Stimulated activated CD8-positive, alpha-beta memory T cell treated with anti-CD3 and anti-CD28 coated beads, Interleukin-15, amount 100 ng/mL, for 1 hour (primary cell): ENCODE measurements around the gene CEP295NL.
"Not testable (repeated sequence)": the region's sequence is repeated elsewhere in the genome, so short reads cannot be mapped to it uniquely, and the experiment has no call there.

Source experiments
- DNase-seq: peaks from one replicate; pipeline ENCODE4 v3.0.0-alpha.2; 2020; ENCODE audit warnings: low read depth

CEP295NL gene

DNA sequence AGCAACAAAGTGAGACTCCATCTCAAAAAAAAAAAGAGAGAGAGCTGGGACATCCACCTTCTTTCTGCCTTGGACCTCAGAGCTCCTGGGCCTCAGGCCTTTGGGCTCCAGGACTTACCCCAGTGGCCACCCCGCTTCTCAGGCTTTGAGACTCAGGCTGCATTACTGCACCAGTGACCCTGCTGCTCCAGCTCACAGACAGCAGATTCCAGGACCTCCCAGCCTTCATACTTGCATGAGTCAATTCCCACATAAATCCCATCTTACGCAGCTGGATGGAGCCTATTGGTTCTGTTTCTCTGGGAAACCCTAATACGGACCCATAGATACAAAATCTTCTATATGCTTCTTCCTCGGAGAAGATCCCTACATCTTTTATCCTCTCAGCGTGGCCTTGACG is 2.1 kb upstream of the CEP295NL start:
- DNase-seq, result no peak

DNA sequence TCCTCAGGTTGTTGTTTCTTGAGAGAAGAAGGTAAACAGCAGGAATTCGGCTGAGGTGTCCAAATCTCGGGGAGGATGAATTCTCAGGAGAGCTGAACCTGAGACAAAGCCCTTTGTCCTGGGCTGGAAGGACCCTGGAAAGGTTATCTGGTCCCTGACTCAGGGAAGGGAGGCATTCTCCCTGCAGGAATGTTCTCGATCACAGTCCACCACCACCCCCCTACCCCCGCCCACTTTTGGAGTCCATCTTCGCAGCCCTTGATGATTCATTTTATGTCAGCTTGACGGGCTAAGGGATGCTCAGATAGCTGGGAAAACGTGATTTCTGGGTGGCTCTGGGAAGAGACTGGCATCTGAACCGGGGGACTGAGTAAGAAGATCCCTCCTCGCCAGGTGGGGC is 1.4 kb upstream of the CEP295NL start:
- no peak for DNase-seq

- DNase-seq, result not testable (repeated sequence)
Observed at GRCh38 chr17:78902231-78902630, 770 bp downstream of the CEP295NL start.

DNA sequence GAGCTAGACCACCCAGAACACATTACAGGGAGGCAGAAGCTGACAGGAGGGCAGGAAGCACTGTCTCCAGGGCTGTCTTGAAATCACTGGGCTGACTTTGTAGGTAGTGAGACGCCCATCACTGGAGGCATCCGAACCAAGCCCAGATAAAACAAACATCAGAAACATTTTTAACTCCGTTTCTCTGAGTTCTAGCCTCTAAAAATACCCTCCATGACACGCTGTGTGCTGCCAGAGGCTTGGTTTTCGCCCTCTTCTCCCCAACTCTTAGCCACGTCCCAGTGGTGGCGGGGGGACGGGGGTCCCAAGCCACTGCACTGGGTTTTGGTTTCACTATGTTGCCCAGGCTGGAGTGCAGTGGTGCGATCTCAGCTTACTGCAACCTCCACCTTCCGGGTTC is 1.2 kb downstream of the CEP295NL start:
- DNase-seq, result no peak

- no peak for DNase-seq
Observed at GRCh38 chr17:78900816-78901215, 2.2 kb downstream of the CEP295NL start.

- DNase-seq, result no peak
Observed at GRCh38 chr17:78899361-78900260, 3.4 kb downstream of the CEP295NL start.

DNA sequence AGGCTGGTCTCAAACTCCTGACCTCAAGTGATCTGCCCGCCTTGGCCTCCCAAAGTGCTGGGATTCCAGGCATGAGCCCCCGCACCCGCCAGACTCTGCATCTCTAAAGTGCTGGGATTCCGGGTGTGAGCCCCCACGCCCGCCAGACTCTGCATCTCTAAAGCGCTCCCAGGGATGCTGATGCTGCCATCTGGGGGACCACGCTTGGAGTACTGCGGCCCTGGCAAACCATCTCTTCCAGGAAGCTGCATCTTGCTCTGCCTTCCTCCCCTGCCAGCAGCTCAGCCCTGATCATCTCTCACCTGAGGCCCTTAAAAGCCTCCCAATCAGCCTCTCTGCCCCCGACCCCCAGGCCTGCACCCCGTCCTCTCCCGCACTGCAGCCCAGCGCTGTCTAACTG is 4.1 kb downstream of the CEP295NL start:
- DNase-seq, result no peak

DNA sequence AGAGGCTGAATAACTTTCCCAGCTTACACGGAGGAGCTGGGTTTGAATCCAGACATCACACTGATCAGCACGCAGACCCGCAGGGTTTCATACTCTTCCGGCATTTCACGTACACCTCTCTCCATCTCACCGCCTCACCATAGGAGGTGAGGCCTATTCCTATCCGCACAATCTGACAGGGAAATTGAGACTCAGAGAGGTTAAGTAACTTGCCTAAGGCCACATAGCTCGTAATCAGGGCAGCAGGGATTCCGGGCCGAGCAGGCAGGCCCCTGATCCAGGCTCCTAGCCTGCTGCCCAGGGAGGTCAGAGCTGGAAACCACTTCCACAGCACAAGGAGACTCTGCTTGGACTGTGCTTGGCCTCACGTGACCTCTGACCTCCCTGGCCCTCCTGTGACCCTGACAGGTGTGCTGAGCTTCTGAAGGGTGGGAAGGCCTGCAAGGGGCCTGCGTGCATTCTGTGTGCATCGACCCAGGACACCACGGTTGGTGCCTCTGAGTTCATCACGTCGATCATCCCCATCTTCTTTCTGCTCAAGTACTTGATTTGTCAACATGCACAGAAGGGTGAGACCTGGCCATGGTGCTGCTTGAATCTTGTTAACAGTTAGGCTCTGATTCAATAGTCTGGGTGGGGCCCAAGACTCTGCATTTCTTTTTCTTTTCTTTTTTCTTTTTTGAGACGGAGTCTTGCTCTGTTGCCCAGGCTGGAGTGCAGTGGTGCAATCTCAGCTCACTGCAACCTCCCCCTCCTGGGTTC is 4.7 kb downstream of the CEP295NL start:
- DNase-seq, result no peak

DNA sequence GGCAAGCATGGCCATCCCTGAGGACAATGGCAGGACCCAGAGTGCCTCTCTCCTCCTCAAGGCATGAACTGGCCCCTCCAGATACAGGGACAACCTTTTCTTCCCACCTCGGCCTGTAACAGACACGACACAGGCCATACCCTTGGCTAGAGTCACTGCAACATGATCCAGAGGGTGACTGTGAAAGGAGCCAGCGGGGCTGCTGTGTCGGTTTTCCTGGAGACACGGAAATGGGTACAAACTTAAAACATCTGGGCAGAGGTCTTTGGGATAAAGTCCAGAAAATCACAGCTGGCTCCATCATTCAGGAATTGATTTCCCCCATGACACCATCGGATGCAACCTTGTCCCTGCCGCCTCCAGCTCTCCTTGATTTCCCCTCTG is 5.3 kb downstream of the CEP295NL start:
- DNase-seq, result no peak

GRCh38 chr17:78896834-78897663 is 6.0 kb downstream of the CEP295NL start:
- DNase-seq, result no peak

DNA sequence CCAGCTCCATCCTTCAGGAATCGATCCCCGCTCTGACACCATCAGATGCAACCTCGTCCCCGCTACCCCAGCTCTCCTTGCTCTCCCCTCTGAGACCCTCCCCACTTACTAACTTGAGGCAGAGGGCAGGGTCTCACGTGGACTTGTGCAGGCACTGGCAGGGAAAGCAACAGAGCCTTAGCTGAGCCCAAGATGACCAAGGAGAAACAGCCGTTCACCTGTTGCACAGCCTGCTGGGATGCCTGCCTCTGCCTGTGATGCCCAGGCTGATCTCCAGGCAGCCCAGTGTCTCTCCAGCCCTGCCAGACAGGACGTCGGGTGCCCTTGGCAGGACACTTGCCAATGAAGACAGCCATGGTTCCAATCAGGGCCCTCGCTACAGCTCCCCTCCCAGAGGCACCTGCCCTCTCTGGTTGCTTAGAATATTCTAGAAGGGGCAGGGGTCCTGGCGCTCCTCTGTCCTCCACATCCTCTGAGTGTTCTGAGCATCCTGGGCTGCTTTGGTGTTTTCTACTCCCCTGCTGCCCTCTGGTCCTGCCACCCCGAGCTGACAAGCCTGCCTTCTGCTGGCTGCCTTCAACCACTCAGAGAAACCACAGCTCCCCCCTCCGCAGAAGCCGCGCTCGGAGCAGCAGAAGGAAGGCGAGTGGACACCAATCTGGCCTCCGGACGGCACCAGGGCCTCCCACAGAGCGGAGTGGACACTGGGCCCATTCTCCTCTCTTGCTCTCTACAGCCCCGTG is 6.7 kb downstream of the CEP295NL start:
- no peak for DNase-seq

GRCh38 chr17:78895322-78895721 is 7.7 kb downstream of the CEP295NL start:
- DNase-seq, result no peak

GRCh38 chr17:78893684-78894083 is 9.3 kb downstream of the CEP295NL start:
- no peak for DNase-seq

DNA sequence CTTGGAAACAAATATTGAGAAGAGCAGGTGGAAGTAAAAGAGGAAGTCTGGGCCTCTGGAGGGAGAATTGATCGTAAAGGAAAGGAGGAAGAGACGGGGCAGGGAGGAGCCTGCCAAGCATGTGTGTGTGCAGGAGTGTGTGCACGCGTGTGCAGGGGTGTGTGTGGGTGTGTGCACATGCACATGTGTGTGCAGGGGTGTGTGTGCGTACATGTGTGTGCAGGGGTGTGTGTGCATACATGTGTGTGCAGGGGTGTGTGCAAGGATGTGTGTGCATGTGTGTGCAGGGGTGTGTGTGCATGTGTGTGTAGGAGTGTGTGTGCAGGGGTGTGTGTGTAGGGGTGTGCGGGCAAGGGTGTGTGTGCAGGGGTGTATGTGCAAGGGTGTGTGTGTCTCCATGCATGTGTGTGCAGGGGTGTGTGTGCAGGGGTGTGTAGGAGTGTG is 10.0 kb downstream of the CEP295NL start:
- no peak for DNase-seq

DNA sequence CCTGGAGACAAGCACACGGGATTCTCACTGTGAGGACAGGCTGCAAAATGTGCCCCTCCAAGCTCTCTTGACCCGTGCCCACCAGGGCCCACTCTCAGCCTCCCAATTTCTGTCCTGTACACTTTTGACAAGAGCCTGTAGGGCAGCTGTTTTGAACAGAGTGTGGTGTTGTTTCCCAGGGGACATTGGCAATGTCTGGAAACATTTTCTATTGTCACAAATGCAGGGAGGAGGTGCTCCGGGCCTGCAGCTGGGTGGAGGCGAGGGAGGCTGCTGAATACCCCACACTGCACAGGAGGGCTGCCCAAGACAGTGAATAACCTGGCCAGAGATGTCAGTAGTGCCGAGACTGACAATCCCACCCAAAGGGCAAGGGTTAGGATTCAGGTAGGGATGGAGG is 10.5 kb downstream of the CEP295NL start:
- DNase-seq, result no peak

DNA sequence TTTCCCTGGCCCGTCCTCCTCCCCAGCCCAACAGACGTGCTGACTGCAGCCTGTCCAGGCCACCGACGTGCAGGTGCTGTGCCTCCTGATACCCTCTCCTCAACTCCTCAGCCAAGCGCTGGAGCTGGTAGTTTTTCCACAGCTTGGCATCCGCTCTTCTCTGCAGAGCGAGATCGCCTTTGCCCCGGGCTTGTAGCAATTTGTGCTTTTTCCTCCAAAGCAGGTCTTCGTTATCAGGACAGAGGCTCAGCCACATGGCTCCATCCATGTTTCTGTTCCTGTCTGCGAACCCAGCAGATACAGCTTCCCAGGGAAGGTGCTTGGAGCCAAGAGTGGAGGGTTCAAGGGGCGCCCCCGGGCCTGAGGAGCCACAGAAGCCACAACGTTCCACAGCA is 10.9 kb downstream of the CEP295NL start:
- DNase-seq, result no peak

- no peak for DNase-seq
Observed at GRCh38 chr17:78891406-78892061, 11.5 kb downstream of the CEP295NL start.

DNA sequence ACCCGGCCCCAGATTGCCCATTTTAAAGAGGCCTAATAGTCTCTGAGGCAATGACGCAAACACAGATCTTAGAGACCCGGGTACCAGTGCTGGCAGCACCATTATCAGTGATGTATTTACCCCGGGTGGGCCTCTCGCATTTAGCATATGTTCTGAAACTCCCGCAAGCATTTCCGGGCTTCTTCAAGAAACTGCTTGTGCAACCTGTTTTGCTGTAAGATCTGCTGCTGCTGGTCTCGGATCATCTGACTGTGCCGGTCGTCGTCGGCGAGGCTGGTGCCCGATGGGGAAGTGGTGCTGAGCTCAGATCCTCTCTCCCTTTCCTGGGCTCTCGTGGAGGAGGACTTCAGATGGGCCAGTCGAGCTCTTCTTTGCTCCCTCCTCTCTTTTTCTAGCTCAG is 12.5 kb downstream of the CEP295NL start:
- DNase-seq, result no peak

DNA sequence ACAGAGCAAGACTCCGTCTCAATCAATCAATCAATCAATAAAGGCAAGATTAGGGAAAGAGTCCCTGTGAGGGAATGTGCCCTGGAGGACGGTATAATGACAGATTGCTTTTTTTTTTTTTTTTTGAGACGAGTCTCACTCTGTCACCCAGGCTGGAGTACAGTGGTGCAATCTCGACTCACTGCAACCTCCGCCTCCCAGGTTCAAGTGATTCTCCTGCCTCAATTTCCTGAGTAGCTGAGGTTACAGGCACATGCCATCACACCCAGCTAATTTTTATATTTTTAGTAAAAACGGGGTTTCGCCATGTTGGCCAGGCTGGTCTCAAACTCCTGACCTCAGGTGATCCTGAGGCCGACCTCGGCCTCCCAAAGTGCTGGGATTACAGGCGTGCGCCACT is 12.9 kb downstream of the CEP295NL start:
- not testable (repeated sequence) for DNase-seq

DNA sequence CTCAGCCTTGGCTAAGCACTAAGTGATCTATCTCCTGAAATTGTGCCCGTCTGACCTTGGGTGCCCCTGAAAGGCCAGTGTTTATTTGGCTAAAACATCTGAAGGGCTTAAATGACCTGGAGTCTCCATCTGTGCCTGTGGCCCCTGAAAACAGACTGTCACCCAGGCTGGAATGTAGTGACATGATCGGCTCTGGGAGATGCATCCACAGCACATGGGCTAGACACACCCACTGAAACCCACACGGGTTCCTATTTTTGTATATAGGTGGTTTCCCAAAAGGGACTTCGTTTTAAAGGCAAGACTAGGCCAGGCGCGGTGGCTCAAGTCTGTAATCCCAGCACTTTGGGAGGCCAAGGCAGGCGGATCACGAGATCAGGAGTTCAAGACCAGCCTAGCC is 13.5 kb downstream of the CEP295NL start:
- DNase-seq, result no peak

GRCh38 chr17:78888941-78889518 is 14.0 kb downstream of the CEP295NL start:
- no peak for DNase-seq
